HG03095 (cell line): ENCODE results near the gene YEATS4.

Experiments used
- ATAC-seq: cut with Tn5 transposase; IDR thresholded peaks from one replicate; pipeline ENCODE4 v1.9.1; 2021; ENCODE audit warnings: moderate library complexity; ENCODE audit not compliant: unreplicated experiment

Gene YEATS4

DNA sequence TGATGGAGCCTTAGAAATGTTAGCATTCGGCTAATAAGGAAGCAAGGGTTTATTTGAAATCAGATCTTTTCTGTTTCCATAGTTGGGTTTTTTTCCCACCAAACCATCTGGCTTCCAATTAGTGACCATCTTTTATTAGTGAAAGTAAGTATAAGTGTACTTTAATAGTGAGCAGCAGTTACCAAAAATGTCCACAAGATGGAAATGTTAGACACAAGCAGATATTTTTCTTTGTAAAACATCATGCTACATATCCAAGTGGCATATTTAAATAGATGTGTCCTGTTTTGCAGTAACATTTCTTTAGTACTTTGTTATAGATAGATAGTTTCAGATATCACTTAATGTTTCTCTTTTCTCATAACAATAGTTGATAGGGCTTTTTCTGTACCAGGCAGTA is 28.8 kb downstream of the YEATS4 start:
- ATAC-seq: no peak

DNA sequence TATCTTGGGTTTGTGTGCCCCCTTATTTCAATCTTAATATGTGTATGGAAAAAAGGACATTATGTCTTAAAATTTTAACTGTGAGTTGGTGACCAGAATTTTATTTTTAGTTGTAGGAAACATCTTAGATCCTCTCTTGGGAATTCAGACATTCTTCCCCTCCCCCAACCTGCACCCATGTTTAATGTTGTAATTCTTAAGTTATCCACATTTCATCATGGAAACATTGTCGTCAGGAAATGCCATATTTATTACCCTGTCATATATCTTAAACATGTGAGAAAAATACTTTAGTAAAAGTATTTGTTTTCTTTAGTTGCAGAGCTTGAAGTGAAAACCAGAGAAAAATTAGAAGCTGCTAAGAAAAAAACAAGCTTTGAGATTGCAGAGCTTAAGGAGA is 30.3 kb downstream of the YEATS4 start:
- no peak for ATAC-seq

- ATAC-seq: peak; percentile 61
Observed at GRCh38 chr12:69392179-69392928, 32.8 kb downstream of the YEATS4 start.

- no peak for ATAC-seq
Observed at GRCh38 chr12:69396041-69396440, 36.5 kb downstream of the YEATS4 start.

DNA sequence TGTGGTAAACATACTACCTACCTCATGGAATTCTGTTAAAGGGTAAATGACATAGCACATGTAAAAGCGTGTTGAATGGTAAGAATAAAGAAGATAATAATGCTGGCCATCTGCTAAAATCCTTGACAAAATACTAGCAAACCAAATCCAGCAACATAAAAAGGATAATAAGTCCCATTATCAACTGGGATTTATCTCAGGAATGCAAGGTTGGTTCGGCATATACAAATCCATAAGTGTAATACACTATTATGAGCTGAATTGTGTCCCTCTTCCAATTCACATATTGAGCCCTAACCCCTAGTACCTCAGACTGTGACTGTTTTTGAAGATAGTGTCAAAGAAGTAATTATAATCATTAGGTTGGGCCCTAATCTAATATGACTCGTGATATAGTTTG is 37.4 kb downstream of the YEATS4 start:
- no peak for ATAC-seq

DNA sequence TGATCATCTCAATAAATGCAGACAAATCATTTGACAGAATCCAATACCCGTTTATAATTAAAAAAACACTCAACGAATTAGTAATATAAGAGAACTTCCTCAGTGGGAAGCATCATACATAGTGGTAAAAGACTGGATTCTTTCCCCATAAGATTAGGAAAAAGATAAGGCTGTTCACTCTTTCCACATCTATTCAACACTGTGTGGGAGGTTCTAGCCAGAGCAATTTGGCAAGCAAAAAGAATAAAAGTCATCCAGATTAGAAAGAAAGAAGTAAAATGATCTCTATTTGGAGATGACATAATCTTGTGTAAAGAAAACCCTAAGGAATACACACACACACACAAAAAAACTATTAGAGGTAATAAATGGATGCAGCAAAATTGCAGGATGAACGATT is 38.4 kb downstream of the YEATS4 start:
- ATAC-seq: no peak

- ATAC-seq: no peak
Observed at GRCh38 chr12:69401940-69402339, 42.4 kb downstream of the YEATS4 start.

GRCh38 chr12:69404851-69405565 is 45.5 kb downstream of the YEATS4 start:
- no peak for ATAC-seq

- ATAC-seq: no peak
Observed at GRCh38 chr12:69405566-69405865, 46.0 kb downstream of the YEATS4 start.

- ATAC-seq: no peak
Observed at GRCh38 chr12:69406217-69406616, 46.7 kb downstream of the YEATS4 start.

- ATAC-seq: no peak
Observed at GRCh38 chr12:69410571-69410970, 51.0 kb downstream of the YEATS4 start.

DNA sequence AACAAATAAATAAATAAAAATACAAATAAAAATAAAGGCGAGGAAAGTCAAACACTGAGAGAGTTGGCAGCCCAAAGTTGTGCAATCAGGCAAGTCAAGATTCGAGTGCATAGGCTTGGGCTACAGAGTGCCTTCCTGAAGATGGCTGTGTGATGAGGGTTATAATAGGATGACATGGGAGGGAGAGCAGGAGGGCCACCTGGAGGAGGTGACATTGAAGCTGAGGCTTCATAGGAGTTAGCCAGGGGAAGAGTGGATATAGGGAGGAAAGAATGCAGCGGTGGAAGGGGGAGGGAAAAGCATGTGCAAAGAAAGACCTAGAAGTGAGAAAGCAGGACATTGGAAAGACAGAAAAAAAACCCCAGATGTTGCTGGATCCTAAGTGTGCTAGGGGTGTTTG is 53.1 kb downstream of the YEATS4 start:
- ATAC-seq: no peak

DNA sequence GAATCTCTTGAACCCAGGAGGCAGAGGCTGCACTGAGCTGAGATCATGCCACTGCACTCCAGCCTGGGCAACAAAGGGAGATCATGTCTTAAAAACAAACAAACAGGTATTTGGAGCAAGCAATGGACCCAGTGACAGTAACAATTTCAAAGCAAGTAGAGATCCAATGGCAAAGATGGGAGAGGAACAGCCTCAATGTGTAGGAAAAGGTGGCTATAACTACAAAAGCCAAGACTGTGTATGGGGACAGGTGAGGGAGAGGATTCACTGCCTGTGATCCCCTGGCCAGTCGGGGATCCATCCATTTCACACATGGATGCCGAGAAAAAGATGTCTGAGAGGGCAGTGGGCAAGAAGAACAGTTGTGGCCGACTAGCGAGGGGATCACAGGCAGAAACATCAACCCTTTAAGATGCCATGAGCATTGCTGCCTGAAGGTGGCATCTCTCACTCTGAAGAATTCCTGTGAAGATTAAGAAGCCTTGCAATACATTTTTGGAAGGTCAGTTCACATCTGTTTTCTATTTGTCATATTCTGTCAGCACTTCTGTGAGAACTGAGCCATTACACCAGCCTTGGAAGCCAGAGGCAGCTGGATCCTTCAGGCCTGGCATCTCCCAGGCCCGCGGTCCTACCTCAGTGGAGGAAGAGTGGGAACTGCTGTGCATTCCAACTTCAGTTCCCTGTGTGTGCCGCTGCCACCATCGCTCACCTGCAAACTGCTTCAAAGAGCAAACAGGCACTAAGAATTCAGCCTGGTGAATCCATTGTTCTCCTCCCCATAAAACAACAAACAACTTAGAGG is 56.1 kb downstream of the YEATS4 start:
- no peak for ATAC-seq

DNA sequence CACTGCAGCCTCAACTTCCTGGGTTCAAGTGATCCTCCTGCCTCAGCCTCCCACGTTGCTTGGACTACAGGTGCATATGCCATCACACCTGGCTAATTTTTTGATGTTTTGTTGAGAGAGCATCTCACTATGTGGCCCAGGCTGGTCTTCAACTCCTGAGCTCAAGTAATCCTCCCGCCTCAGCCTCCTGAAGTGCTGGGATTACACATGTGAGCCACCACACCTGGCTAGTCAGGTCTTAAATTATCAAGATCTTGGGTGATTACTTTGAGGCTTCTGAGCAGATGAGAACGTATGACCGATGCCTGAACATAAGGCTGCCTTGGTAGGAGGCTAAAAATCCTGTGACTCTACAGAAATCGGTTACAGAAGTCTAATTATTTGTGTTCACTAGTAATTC is 57.7 kb downstream of the YEATS4 start:
- ATAC-seq: no peak

DNA sequence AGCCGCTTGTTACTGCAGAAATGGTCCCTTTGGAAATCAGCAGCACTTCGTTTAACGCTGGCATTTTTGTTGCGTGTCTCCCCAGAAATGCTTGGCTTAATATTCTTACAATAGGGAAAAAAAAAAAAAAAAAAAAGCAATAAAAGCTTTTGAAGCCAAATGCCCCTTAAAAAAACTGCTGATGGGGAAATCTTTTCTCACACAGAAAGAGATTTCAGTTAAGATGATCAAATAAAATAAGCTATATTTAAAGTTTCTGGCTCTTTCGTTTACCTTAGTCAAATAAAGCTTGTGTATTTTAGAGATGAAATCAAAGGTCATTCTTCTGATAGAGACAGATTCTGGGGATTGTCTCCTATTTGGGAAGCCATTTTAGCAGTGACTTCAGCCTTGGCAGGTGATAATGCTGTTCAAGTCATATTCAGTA is 58.2 kb downstream of the YEATS4 start:
- no peak for ATAC-seq

DNA sequence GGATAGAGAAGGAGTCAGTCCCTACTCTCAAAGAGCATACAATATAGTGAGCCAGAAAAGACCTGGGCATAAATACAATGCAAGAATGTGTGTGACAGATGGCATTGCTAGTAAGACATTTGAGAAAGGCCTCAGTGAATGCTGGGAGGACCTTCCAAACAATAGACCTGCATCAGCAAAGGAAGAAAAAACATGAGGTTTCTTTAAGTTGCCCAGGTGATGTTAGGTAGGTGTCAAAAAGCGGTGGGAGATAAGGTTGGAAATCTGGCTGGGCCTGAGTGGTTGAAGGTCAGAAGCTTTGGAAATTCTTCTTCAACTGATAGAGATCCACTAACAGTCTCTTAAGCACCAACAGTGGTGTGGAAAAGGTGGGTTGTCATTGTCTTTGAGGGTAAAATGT is 60.2 kb downstream of the YEATS4 start:
- ATAC-seq: no peak

GRCh38 chr12:69421548-69421947 is 62.0 kb downstream of the YEATS4 start:
- ATAC-seq: no peak

GRCh38 chr12:69423037-69423905 is 63.7 kb downstream of the YEATS4 start:
- no peak for ATAC-seq

GRCh38 chr12:69425417-69425816 is 65.9 kb downstream of the YEATS4 start:
- no peak for ATAC-seq

DNA sequence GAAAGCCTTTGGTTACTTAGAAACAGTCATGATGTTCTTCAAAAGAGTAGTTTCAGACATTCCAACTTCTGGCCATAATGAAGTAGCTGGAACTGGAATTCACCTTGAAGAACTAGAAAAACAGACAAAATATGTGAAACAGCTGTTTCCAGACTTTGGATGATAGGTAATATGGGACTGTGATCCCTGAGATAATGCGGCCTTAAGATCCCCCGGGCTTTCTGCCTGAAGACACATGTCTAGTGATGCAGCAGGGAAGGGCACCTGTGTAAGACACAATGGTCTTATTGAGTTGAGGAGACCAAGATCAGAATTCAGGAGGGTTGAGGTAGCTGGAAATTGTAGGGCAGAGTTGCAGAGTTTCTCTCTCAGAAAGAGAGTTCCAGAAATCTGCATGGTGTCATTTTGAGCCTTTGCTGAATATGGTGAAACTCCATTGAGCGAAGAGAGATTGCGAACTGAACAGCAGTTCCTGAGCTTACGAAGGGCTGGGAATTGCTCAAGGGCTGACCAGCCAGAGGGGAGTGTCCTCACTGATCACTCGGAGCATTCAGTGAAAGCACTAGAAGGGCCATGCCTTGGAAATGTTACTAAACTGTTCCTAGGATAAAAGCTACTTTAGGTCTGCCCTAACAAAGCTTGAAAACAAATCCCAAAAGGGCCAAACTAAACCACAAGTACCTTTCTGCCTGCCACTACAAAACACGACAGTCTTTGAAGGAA is 69.0 kb downstream of the YEATS4 start:
- no peak for ATAC-seq
